Tibial artery (tissue), 4 donors: ENCODE data around the gene ATP13A3.

Experiments used
- DNase-seq, 2 donors: peaks; one replicate each; pipeline ENCODE4 v3.0.0-alpha.2; 2019
- H3K27ac ChIP-seq, 2 donors: fragments of 200-600 bp; sonication (generic) in 1 of 2; 1 replicate in 1 of 2; 2 replicates in 1 of 2; pipeline ENCODE4 v1.5.1; 2018 to 2019; ENCODE audit warnings: mild to moderate bottlenecking in 1 of 2
- H3K27me3 ChIP-seq, 2 donors: fragments of 200-600 bp; sonication (generic) in 1 of 2; one replicate each; pipeline versions ENCODE4 v1.5.1 to v1.6.0; 2016 to 2019
- H3K36me3 ChIP-seq, 3 donors: fragments of 200-600 bp; sonication (generic) in 2 of 3; one replicate each; pipeline ENCODE4 v1.5.1; 2016 to 2019; ENCODE audit warnings: mild to moderate bottlenecking in 2 of 3
- H3K4me1 ChIP-seq, 4 donors: fragments of 200-600 bp; sonication (generic) in 2 of 4; 1 replicate in 3 of 4; 2 replicates in 1 of 4; pipeline ENCODE4 v1.5.1; 2016 to 2019
- H3K4me3 ChIP-seq, 2 donors: fragments of 200-600 bp; sonication (generic) in 1 of 2; 1 replicate in 1 of 2; 2 replicates in 1 of 2; pipeline ENCODE4 v1.5.1; 2018 to 2019; ENCODE audit warnings: mild to moderate bottlenecking in 2 of 2
- H3K9me3 ChIP-seq, 3 donors: fragments of 200-600 bp; sonication (generic) in 1 of 3; one replicate each; pipeline ENCODE4 v1.5.1; 2016 to 2019
- CTCF ChIP-seq, 2 experiments: fragments of 200-600 bp in 1 of 2; fragments of 450-650 bp in 1 of 2; IDR thresholded peaks; one replicate each; pipeline ENCODE4 v1.5.1; 2017 to 2019; ENCODE audit warnings: antibody characterized with exemption in 2 of 2, mild to moderate bottlenecking in 1 of 2, moderate library complexity in 1 of 2
- intact Hi-C: fragments of 100-400 bp; cut with DNase I; formaldehyde crosslinking; loops from one replicate; pipeline ENCODE4 v1.15.0; 2023; ENCODE audit warnings: low total_unique reads

The ATP13A3 gene

GRCh38 chr3:194399874-194400411 is 86.9 kb downstream of the ATP13A3 start:
- peaks cover 0 to 6% (median 0%) of the 10 kb centered on the region in 3 donors for H3K36me3 ChIP-seq
- H3K4me3 ChIP-seq = no peak overlapping the region
- intact Hi-C loops = loop anchor here (10.0 kb wide), 1 partner anchor 65 kb away; no protein-coding TSS in a partner anchor
- peaks cover 0 to 22% (median 17%) of the 10 kb centered on the region in 4 donors for H3K4me1 ChIP-seq
- peaks cover 0 to 23% of the 10 kb centered on the region in 2 donors for H3K27me3 ChIP-seq
- TF ChIP-seq CTCF (IDR thresholded peaks at IDR 0.05) = no peak
- no peaks in the 10 kb centered on the region for H3K9me3 ChIP-seq
- H3K27ac ChIP-seq = no peak overlapping the region
- DNase-seq = peak in 1 of 2 donors; percentile 60

- Histone ChIP-seq H3K27ac (no peak within 1 kb of the TSS), H3K36me3 (peaks cover 0 to 6% (median 0%) of the 10 kb centered on the region in 3 donors), H3K27me3 (peaks cover 0 to 23% of the 10 kb centered on the region in 2 donors), H3K9me3 (no peaks in the 10 kb centered on the region), H3K4me1 (peaks cover 0 to 22% (median 17%) of the 10 kb centered on the region in 4 donors), H3K4me3 (peak within 1 kb of the TSS in 1 of 2 donors; percentile 34)
- intact Hi-C loops = no loop called here
- no peak for TF ChIP-seq CTCF (IDR thresholded peaks at IDR 0.05)
- DNase-seq = no peak
Observed at GRCh38 chr3:194399166-194399565, 87.6 kb downstream of the ATP13A3 start, which contains the start of gene GP5. Gene GP5, minus strand, starts transcription at chr3:194399266. Its CDS starts 984 bp downstream, at chr3:194398282.

DNA sequence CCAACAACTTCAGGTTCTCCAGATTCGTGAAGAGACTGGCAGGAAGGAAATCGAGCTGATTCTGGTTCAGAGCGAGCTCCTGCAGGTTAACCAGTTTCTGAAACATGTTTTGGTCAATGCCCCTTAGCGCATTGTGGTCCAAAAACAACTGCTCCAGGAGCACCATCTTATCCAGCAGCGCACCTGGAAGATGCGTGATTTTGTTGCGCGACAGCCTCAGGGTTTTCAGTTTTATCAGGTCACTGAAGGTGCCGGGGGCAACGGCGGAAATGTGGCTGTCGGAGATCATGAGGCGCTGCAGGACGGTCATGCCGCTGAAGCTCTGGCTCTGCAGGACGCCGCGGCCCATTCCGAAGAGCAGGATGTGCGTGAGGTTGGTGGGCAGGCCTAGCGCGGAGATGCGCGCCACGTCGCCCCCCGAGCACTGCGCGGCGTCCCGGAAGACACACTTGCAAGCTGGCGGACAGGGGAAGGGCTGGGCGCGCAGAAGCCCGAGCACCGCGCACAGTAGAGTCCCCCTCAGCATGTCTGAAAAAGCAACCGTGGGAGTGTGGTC is 89.0 kb downstream of the ATP13A3 start:
- intact Hi-C loops = no loop called here
- peaks cover 0 to 22% (median 17%) of the 10 kb centered on the region in 4 donors for H3K4me1 ChIP-seq
- DNase-seq = peak in 1 of 2 donors; percentile 61
- peaks cover 0 to 3% (median 0%) of the 10 kb centered on the region in 3 donors for H3K36me3 ChIP-seq
- H3K4me3 ChIP-seq = peak overlapping the region in 1 of 2 donors; percentile 34
- no peak for TF ChIP-seq CTCF (IDR thresholded peaks at IDR 0.05)
- H3K27ac ChIP-seq = no peak overlapping the region
- H3K27me3 ChIP-seq = peaks cover 0 to 23% of the 10 kb centered on the region in 2 donors
- no peaks in the 10 kb centered on the region for H3K9me3 ChIP-seq

DNA sequence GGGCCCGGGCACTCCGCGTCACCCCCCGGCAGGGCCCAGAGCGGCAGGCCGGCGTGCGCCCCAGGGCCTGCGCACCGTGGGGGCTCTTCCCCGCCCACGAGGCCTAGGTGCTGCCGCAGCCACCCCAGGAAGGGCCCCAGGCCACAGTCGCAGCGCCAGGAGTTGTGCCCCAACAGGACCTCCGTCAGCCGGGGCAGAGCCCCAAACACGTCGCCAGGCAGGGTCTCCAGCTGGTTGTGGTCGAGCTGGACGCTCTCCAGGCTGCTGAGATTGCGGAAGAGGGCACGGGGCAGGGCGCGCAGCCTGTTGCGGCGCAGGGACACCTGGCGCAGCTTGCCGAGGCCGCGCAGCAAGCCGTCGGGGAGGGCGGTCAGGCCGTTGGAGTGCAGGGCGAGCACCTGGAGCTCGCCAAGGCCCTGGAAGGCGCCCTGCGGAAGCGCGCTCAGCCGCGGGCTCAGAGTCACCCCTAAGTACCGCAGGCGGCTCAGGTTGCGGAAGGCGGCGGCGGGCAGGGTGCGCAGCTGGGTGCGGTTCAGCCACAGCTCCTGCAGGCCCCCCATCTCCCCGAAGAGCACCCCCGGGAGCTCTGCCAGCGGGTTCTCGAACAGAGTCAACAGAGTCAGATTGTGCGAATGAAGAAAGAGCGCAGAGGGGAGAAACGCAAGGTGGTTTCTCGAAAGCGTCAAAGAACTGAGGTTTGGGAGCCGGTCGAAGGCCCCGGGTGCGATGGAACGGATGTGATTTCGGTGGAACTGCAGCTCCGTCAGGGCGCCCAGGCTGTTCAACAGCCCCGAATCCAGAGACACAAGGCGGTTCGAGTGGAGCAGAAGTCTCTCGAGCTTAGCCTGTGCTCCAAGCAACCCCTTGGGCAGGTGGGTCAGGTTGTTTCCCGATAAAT is 89.7 kb downstream of the ATP13A3 start:
- peak in 1 of 2 donors; percentile 59 for DNase-seq
- intact Hi-C loops = no loop called here
- peaks cover 0 to 22% (median 17%) of the 10 kb centered on the region in 4 donors for H3K4me1 ChIP-seq
- H3K36me3 ChIP-seq = no peaks in the 10 kb centered on the region
- H3K4me3 ChIP-seq = peak overlapping the region; percentile 10 to 34
- TF ChIP-seq CTCF (IDR thresholded peaks at IDR 0.05) = no peak
- H3K27me3 ChIP-seq = peaks cover 0 to 23% of the 10 kb centered on the region in 2 donors
- no peak overlapping the region for H3K27ac ChIP-seq
- no peaks in the 10 kb centered on the region for H3K9me3 ChIP-seq

GRCh38 chr3:194396539-194396858 is 90.3 kb downstream of the ATP13A3 start:
- intact Hi-C loops = no loop called here
- peak in 1 of 2 donors; percentile 41 for DNase-seq
- Histone ChIP-seq H3K9me3 (no peaks in the 10 kb centered on the region), H3K36me3 (no peaks in the 10 kb centered on the region), H3K27ac (no peak overlapping the region), H3K4me3 (peak overlapping the region; percentile 10 to 17), H3K4me1 (peaks cover 0 to 22% (median 17%) of the 10 kb centered on the region in 4 donors), H3K27me3 (peaks cover 0 to 23% of the 10 kb centered on the region in 2 donors)
- TF ChIP-seq CTCF (IDR thresholded peaks at IDR 0.05) = no peak
